Pancreas (tissue), 10 donors: Measurements from ENCODE around the gene SLFN12L. TPM values are rescaled to one million over a fixed set of nuclear protein-coding genes. Genes with fewer than 3 reads are reported as not detected.
"Not testable (repeated sequence)": the region's sequence is repeated elsewhere in the genome, so short reads cannot be mapped to it uniquely, and the experiment has no call there.

Source experiments
- ATAC-seq, 4 donors: fragments of 200-7000 bp; cut with Tn5 transposase; one replicate each; pipeline versions ENCODE4 v1.8.0 to v1.9.1; 2020; ENCODE audit warnings: mild to moderate bottlenecking in 4 of 4, moderate library complexity in 4 of 4
- DNase-seq, 6 donors: peaks; one replicate each; pipeline ENCODE4 v3.0.0-alpha.2; 2020
- FAIRE-seq: peaks from 2 replicates; lab custom pipeline; 2012; peaks lifted over from hg19 to GRCh38; lab: Jason Lieb, UNC
- H3K27ac ChIP-seq, 4 donors: fragments of 200-600 bp; sonication (generic); 1 replicate in 3 of 4; 2 replicates in 1 of 4; pipeline versions ENCODE4 v1.5.0 to v1.8.0; 2020
- H3K27me3 ChIP-seq, 4 donors: fragments of 200-600 bp; one replicate each; pipeline ENCODE4 v1.8.0; 2021
- H3K36me3 ChIP-seq, 3 donors: fragments of 200-600 bp; sonication (generic) in 1 of 3; one replicate each; pipeline versions ENCODE4 v1.5.0 to v1.8.0; 2020 to 2021
- H3K4me1 ChIP-seq, 3 donors: fragments of 200-600 bp; one replicate each; pipeline ENCODE4 v1.8.0; 2021
- H3K4me3 ChIP-seq, 4 donors: fragments of 200-600 bp; sonication (generic) in 2 of 4; one replicate each; pipeline versions ENCODE4 v1.5.0 to v1.8.0; 2020 to 2021
- H3K9me3 ChIP-seq, 4 donors: fragments of 200-600 bp; one replicate each; pipeline ENCODE4 v1.8.0; 2021
- CTCF ChIP-seq, 4 donors: fragments of 200-600 bp; sonication (generic) in 3 of 4; IDR thresholded peaks; one replicate each; pipeline versions ENCODE4 v1.5.0 to v1.8.0; 2021; ENCODE audit warnings: antibody characterized with exemption in 4 of 4
- WGBS, 2 donors: extraction: QIAGEN DNeasy Blood & Tissue Kit; methylation state at CpG; one replicate each; pipeline ENCODE4 v1.1.7; 2013; 5-methylcytosine and 5-hydroxymethylcytosine counted together
- intact Hi-C, 3 donors: fragments of 100-400 bp; cut with DNase I; formaldehyde crosslinking; loops; one replicate each; pipeline versions ENCODE4 v1.11.1 to v1.14.2; 2022
- polyA plus RNA-seq, 2 donors: library from polyadenylated mRNA; stranded (reverse); fragments of 200-250 nt; gene quantifications; one replicate each; pipeline ENCODE4 v1.2.3, GENCODE V29; 2013
- total RNA-seq, 6 donors: library from RNA; stranded (reverse); fragmentation: NEBNext Ultra II Directional in 4 of 6; extraction: Animal tissue kit (Norgen Biotek cat#: 25700) in 4 of 6; gene quantifications; one replicate each; pipeline versions ENCODE4 v1.2.1 to v1.2.4, GENCODE V29; 2021 to 2023
- donor health status: healthy with polysubstance abuse.
- donor health status: DM: no; HTN: no; CAD: no; lungs with moderate emphysema.
- donor health status: DM: no; HTN: no; CAD: no.
- donor health status: control.
- donor health status: control.
- donor health status: Bipolar disorder and iron deficiency.
- donor health status: DM: yes; HTN: yes; CAD: no.
- donor health status: DM: no; HTN: no; CAD: no.
- donor health status: DM: no; HTN: no; CAD: no.
- donor health status: DM: yes; HTN: yes; CAD: no.

The SLFN12L gene
- total and polyA plus RNA-seq, 8 donors = 0.08 to 0.95 (median 0.23) TPM; not detected in 1

- 72 to 80% methylated on average over 4 of the region's 4 CpGs for WGBS, 2 donors
- Histone ChIP-seq H3K4me3 (no peak overlapping the region), H3K27me3 (no peaks in the 10 kb centered on the region), H3K36me3 (no peaks in the 10 kb centered on the region), H3K27ac (no peak overlapping the region), H3K9me3 (no peaks in the 10 kb centered on the region), H3K4me1 (no peaks in the 10 kb centered on the region)
- intact Hi-C loops = no loop called here
- DNase-seq (no peak), FAIRE-seq (no peak), ATAC-seq (no peak)
- TF ChIP-seq CTCF (IDR thresholded peaks at IDR 0.05) = no peak
Measured at GRCh38 chr17:35467824-35468223, 69.7 kb downstream of the SLFN12L start.

DNA sequence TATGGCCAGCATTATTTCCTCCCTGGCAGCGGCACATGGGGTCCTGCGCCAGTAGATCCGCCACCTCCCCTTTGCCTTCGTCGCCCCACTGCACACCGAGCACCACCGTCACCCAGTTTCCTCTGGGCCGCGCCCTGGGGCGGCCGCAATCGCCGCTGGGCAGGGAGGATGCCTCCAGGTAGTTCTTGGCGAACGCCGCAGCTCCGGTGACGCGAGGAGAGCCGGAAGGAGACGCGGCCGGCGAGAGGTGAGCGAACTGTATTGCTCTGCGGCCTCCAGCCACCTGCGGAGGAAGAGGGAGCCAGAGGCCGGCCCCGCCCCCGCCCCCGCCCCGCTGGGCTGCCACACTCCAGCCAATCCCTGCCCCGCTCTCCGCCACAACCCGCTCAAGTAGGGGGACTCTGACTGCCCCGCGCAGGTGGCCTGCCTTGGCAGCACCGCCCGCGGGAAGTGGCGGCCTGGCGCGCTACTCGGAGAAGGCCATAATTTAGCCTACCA lies 77.1 kb downstream of the SLFN12L start:
- no peak for FAIRE-seq
- TF ChIP-seq CTCF (IDR thresholded peaks at IDR 0.05) = no peak
- Histone ChIP-seq H3K27me3 (no peaks in the 10 kb centered on the region), H3K36me3 (no peaks in the 10 kb centered on the region), H3K9me3 (no peaks in the 10 kb centered on the region), H3K4me1 (no peaks in the 10 kb centered on the region), H3K27ac (peak overlapping the region in 1 of 4 donors; percentile 12), H3K4me3 (peak overlapping the region in 3 of 4 donors; percentile 7 to 41 (median 23))
- ATAC-seq = peak; percentile 98 to 99 (median 98)
- intact Hi-C loops = no loop called here
- DNase-seq = peak; percentile 68 to 87 (median 80)
- WGBS, 2 donors = 8 to 12% methylated on average over 29 to 44 of the region's 44 CpGs

DNA sequence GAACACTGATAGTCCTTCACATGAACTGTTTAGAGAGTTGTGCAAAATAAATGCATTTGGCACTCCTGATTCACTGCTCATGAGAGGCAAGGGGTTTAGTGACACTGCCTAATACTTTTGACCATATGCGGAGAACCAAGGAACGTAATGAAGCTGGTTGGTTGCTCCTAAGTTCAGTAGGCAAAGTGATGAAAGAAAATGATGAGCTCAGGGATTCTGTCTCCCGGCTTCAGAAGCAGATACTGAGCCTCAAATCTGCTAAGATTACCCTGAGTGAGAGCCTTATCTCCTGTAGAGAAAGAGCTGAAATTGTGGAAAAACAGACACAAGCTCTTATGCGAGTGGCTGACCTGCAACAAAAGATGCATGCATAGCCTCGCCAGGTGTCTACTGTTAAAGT lies 83.4 kb downstream of the SLFN12L start:
- H3K27ac ChIP-seq, H3K9me3 ChIP-seq, H3K27me3 ChIP-seq, ATAC-seq, H3K4me1 ChIP-seq, H3K4me3 ChIP-seq, H3K36me3 ChIP-seq, intact Hi-C loops, DNase-seq, FAIRE-seq: not testable (repeated sequence)
- WGBS, 2 donors = 74 to 81% methylated on average over 5 of the region's 5 CpGs

DNA sequence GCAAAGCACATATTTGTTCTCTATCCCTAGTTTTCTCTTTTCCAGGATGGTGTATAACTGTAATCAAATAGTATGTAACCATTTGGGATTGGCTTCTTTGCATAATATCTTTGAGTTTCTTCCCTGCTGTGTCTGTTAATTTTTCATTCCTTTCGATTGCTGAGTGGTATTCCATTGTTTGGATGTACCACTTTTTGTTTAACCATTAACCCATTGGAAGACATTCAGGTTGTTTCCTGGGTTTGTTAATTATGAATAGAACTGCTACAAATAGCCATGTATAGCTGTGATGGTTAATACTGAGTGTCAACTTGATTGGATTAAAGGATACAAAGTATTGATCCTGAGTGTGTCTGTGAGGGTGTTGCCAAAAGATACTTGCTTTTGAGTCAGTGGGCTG lies 84.3 kb downstream of the SLFN12L start:
- intact Hi-C loops = no loop called here
- FAIRE-seq = no peak
- TF ChIP-seq CTCF (IDR thresholded peaks at IDR 0.05) = no peak
- Histone ChIP-seq H3K36me3 (no peaks in the 10 kb centered on the region), H3K4me3 (no peak overlapping the region), H3K4me1 (no peaks in the 10 kb centered on the region), H3K27ac (no peak overlapping the region), H3K9me3 (no peaks in the 10 kb centered on the region), H3K27me3 (peaks cover 0 to 9% (median 0%) of the 10 kb centered on the region in 4 donors)
- ATAC-seq = no peak
- WGBS, 2 donors = 15 to 19% methylated on average over 1 of the region's 1 CpG
- no peak for DNase-seq

DNA sequence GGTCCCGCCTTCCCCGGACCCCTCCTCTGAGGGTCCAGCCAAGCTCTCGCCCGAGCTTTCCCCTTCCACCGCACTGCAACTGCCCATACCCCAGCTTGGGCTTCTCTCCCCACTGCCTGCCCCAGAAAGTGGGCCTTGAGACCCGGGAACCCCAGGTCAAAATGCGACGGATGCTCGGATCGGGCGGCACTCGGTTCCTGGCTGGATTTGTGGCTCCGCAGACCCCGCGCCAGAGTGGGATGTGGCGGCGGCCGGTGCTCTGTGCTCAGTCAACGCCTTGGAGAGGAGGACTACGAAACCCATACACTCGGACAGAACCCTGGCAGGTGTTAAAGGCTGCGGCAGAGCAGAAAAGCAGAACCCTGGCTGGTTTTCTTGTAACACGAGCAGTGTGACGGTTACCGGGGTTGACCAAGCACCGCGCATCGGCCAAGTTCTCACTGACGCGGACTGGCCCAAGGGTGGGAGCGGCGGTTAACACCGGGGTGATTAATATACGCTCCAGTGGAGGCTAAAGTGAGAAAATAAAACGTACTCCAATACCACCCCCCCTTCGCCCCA lies 88.0 kb downstream of the SLFN12L start:
- Histone ChIP-seq H3K4me1 (peaks cover 0 to 4% (median 0%) of the 10 kb centered on the region in 3 donors), H3K4me3 (peak overlapping the region in 1 of 4 donors; percentile 58), H3K36me3 (no peaks in the 10 kb centered on the region), H3K27ac (no peak overlapping the region), H3K9me3 (no peaks in the 10 kb centered on the region), H3K27me3 (peaks cover 0 to 9% (median 0%) of the 10 kb centered on the region in 4 donors)
- TF ChIP-seq CTCF (IDR thresholded peaks at IDR 0.05) = no peak
- intact Hi-C loops = loop anchor here in 1 of 3 donors (10.0 kb wide), 1 partner anchor 45 kb away; no protein-coding TSS in a partner anchor
- ATAC-seq (peak in 3 of 4 donors; percentile 35 to 40 (median 39)), DNase-seq (peak in 1 of 6 donors; percentile 28), FAIRE-seq (no peak)
- WGBS, 2 donors = 12 to 15% methylated on average over 36 of the region's 36 CpGs
